ENCODE results near the gene IFT122. TPM values are rescaled to one million over a fixed set of nuclear protein-coding genes. Genes with fewer than 3 reads are reported as not detected.

IFT122 gene
- polyA plus RNA-seq, 2 of the 4 experiments (the other 2 are of a cell fraction): 15.0 to 17.1 TPM

DNA sequence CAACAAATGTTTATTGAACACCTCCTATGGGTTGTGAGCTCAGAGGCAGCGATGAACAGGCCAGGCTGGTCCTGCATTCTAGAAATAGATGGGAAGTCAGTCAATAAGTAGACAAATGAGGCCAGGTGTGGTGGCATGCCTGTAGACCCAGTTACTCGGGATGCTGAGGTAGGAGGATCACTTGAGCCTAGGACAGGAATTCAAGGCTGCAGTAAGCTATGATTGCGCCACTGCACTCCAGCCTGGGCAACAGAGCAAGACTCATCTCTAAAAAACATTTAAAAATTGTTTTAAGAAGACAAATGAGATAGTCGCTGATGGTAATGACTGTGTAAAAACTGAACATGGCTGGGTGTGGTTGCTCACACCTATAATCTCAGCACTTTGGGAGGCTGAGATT is 84.1 kb downstream of the IFT122 start:
- WGBS (ENCODE audit: missing lambda C conversion rate): 88% methylated on average over 4 of the region's 4 CpGs
- POLR2A ChIA-PET: no interaction called here
- no peak overlapping the region for H3K4me3 ChIP-seq
- DNase-seq (ENCODE audit: low read depth in 1 of 2, low spot score in 1 of 2) (no peak), ATAC-seq (no peak), FAIRE-seq (no peak)
- TF ChIP-seq HEYL (CRISPR knock-in tag; IDR thresholded peaks at IDR 0.05): no peak
- TF ChIP-seq, protein P1, sequence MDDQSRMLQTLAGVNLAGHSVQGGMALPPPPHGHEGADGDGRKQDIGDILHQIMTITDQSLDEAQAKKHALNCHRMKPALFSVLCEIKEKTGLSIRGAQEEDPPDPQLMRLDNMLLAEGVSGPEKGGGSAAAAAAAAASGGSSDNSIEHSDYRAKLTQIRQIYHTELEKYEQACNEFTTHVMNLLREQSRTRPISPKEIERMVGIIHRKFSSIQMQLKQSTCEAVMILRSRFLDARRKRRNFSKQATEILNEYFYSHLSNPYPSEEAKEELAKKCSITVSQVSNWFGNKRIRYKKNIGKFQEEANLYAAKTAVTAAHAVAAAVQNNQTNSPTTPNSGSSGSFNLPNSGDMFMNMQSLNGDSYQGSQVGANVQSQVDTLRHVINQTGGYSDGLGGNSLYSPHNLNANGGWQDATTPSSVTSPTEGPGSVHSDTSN (IDR thresholded peaks at IDR 0.05): no peak
- TF ChIP-seq, protein P2, sequence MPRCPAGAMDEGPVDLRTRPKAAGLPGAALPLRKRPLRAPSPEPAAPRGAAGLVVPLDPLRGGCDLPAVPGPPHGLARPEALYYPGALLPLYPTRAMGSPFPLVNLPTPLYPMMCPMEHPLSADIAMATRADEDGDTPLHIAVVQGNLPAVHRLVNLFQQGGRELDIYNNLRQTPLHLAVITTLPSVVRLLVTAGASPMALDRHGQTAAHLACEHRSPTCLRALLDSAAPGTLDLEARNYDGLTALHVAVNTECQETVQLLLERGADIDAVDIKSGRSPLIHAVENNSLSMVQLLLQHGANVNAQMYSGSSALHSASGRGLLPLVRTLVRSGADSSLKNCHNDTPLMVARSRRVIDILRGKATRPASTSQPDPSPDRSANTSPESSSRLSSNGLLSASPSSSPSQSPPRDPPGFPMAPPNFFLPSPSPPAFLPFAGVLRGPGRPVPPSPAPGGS (IDR thresholded peaks at IDR 0.05): no peak
- no peak for TF ChIP-seq FOXS1 (CRISPR knock-in tag; IDR thresholded peaks at IDR 0.05)
- CTCF ChIA-PET: interaction anchor here (0.6 kb wide), 1 partner anchor 468 kb away, joined by 3 read pairs; no protein-coding TSS in a partner anchor
- no peaks in the 10 kb centered on the region for H3K4me1 ChIP-seq
- no peak overlapping the region for H3K4me2 ChIP-seq
- H3K9me3 ChIP-seq: no peaks in the 10 kb centered on the region
- H3K27ac ChIP-seq: no peak overlapping the region

DNA sequence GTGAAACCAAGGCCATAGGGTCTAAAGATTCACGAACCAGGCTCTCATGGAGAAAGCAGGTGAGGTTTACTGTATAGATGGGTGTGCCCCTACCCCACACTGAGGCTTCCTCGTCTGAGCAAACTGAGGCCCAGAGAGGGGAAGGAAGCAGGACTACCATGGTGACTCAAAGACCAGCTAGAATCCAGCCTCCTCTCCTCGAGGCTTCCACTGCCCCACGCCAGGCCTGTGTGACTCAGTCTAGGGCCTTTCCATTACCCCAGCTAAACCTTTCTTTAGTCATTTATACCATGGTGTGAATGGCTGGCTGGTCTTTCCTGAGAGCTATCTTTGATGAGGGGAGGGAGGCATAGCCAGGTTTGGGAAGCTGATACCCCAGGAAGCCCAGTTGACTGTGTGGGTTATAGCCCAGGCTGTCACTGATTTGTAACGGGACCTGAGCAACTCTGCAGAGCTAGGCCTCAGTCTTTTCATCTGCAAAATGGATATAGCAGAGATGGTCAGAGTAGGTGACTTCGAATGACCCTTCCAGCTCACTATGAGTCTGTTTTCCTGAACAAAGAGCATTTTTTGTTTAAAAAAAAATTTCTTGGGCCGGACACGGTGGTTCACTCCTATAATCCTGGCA is 85.4 kb downstream of the IFT122 start:
- ChIA-PET CTCF (interaction anchor here (1.3 kb wide), 1 partner anchor 9 kb away, joined by 5 read pairs; no protein-coding TSS in a partner anchor), POLR2A (no interaction called here)
- Histone ChIP-seq H3K27ac (no peak overlapping the region), H3K9me3 (no peaks in the 10 kb centered on the region), H3K4me2 (no peak overlapping the region), H3K4me1 (peaks cover 6% of the 10 kb centered on the region; the same call in 1 of the 3 replicates), H3K4me3 (no peak overlapping the region)
- WGBS (ENCODE audit: missing lambda C conversion rate): 71% methylated on average over 8 of the region's 8 CpGs
- FAIRE-seq (no peak), ATAC-seq (no peak), DNase-seq (ENCODE audit: low read depth in 1 of 2, low spot score in 1 of 2) (no peak)
- TF ChIP-seq ESRRA (IDR thresholded peaks at IDR 0.05; ENCODE audit: borderline replicate concordance, low read length) (no peak), EP300 (IDR thresholded peaks at IDR 0.05) (no peak), SMC3 (IDR thresholded peaks at IDR 0.05) (no peak), HEYL (CRISPR knock-in tag; IDR thresholded peaks at IDR 0.05) (no peak), ZFP36 (IDR thresholded peaks at IDR 0.05; ENCODE audit: borderline replicate concordance, partially characterized antibody) (no peak), MAZ (IDR thresholded peaks at IDR 0.05; ENCODE audit: borderline replicate concordance, low read depth, low read length) (no peak), RARB (CRISPR knock-in tag; IDR thresholded peaks at IDR 0.05) (no peak), CBX8 (IDR thresholded peaks at IDR 0.05) (no peak), KDM1A (IDR thresholded peaks at IDR 0.05; ENCODE audit: low read depth) (no peak), RAD21 (conservative IDR thresholded peaks at IDR 0.05 in 1 of 2, IDR thresholded peaks at IDR 0.05 in 1 of 2) (no peak)
- TF ChIP-seq, protein P3, sequence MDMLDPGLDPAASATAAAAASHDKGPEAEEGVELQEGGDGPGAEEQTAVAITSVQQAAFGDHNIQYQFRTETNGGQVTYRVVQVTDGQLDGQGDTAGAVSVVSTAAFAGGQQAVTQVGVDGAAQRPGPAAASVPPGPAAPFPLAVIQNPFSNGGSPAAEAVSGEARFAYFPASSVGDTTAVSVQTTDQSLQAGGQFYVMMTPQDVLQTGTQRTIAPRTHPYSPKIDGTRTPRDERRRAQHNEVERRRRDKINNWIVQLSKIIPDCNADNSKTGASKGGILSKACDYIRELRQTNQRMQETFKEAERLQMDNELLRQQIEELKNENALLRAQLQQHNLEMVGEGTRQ (IDR thresholded peaks at IDR 0.05): no peak

DNA sequence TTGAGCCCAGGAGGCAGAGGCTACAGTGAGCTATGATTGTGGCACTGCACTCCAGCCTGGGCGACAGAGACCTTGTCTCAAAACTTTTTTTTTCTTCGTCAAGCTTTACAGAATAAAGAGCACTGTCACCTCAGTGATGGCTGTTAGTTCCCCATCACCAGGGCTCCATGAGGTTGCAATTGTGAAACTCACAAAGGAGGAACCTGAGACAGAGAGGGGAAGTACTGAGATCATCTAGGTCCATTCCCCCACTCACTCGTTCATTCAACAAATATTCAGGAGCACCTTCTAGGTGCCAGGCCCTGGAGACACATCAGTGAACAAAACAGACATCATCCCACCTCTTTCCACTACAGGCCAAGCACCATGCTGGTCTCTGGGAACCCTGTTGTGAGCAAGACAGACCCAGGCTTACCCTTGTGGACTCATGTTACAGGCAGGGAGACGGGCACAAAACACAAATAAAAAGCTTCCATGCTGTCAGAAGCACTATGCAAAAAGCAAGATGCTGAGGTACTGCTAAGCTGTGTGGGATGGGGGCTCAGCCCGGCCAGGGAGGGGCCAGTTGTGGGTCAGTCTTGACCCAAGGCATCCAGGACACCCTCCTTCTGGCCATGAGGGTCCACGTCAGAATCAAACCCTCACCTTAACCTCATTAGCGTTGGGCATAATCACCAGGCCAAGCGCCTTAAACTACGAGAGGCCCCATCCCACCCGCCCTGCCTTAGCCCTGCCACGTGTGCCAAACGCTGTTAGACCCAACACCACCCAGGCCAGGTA is 86.3 kb downstream of the IFT122 start:
- ATAC-seq (no peak), DNase-seq (ENCODE audit: low read depth in 1 of 2, low spot score in 1 of 2) (no peak), FAIRE-seq (no peak)
- H3K4me1 ChIP-seq: peaks cover 10% of the 10 kb centered on the region; the same call in 1 of the 3 replicates
- no peak for TF ChIP-seq HEYL (CRISPR knock-in tag; IDR thresholded peaks at IDR 0.05)
- TF ChIP-seq NPAS2 (CRISPR knock-in tag; IDR thresholded peaks at IDR 0.05; ENCODE audit: borderline replicate concordance): no peak
- no peak for TF ChIP-seq MAZ (IDR thresholded peaks at IDR 0.05; ENCODE audit: borderline replicate concordance, low read depth, low read length)
- TF ChIP-seq, protein P2 (IDR thresholded peaks at IDR 0.05): no peak
- no peak for TF ChIP-seq POLR2A (IDR thresholded peaks at IDR 0.05; ENCODE audit: low read length)
- TF ChIP-seq ZFP36 (IDR thresholded peaks at IDR 0.05; ENCODE audit: borderline replicate concordance, partially characterized antibody): no peak
- POLR2A ChIA-PET: no interaction called here
- H3K4me3 ChIP-seq: no peak overlapping the region
- CTCF ChIA-PET: interaction anchor here (1.3 kb wide), 1 partner anchor 8 kb away, joined by 5 read pairs; no protein-coding TSS in a partner anchor
- H3K9me3 ChIP-seq: no peaks in the 10 kb centered on the region
- no peak overlapping the region for H3K27ac ChIP-seq
- no peak overlapping the region for H3K4me2 ChIP-seq
- 80% methylated on average over 8 of the region's 12 CpGs for WGBS (ENCODE audit: missing lambda C conversion rate)
